K562 (cell line): ENCODE results near the gene ACTR5. TPM values are rescaled to one million over a fixed set of nuclear protein-coding genes. Genes with fewer than 3 reads are reported as not detected.

Experiments used
- ARNT ChIP-seq, 2 experiments: fragments of 450-650 bp; IDR thresholded peaks; 2 replicates each; pipeline ENCODE4 v1.6.1; 2016; ENCODE audit warnings: mild to moderate bottlenecking in 1 of 2
- BCLAF1 ChIP-seq, 2 experiments: fragments of 450-650 bp in 1 of 2; IDR thresholded peaks; 2 replicates each; pipeline ENCODE4 v1.6.1; 2011 to 2017; ENCODE audit warnings: low read depth in 2 of 2, antibody characterized with exemption in 1 of 2, borderline replicate concordance in 1 of 2, low read length in 1 of 2, mild to moderate bottlenecking in 1 of 2, mixed read lengths in 1 of 2; ENCODE audit not compliant: control insufficient read depth in 1 of 2
- CHCHD3 ChIP-seq: fragments of 250-450 bp; sonication (Bioruptor Pico); IDR thresholded peaks from 2 replicates; pipeline ENCODE4 v2.1.2; 2022; ENCODE audit warnings: mild to moderate bottlenecking
- DLX4 ChIP-seq: fragments of 250-450 bp; sonication (Bioruptor Pico); IDR thresholded peaks from 2 replicates; pipeline ENCODE4 v1.6.1; 2021; ENCODE audit warnings: mild to moderate bottlenecking
- HCFC1 ChIP-seq: IDR thresholded peaks from 2 replicates; pipeline ENCODE4 v1.6.1; 2012; ENCODE audit warnings: low read depth, low read length, improper control_type of control experiment
- HSF4 ChIP-seq: fragments of 250-450 bp; sonication (Bioruptor Pico); IDR thresholded peaks from 2 replicates; pipeline ENCODE4 v2.1.2; 2022; ENCODE audit warnings: mild to moderate bottlenecking, moderate library complexity, borderline replicate concordance
- PCBP2 ChIP-seq: fragments of 200-400 bp; formaldehyde crosslinking; IDR thresholded peaks from 2 replicates; pipeline ENCODE4 v1.6.1; 2018; ENCODE audit warnings: low read length, low read depth, mild to moderate bottlenecking, moderate library complexity; ENCODE audit not compliant: poor library complexity, severe bottlenecking
- PRPF4 ChIP-seq: fragments of 200-400 bp; formaldehyde crosslinking; IDR thresholded peaks from one replicate; pipeline ENCODE4 v1.6.1; 2017; ENCODE audit warnings: low read length, low read depth, mild to moderate bottlenecking; ENCODE audit not compliant: insufficient read depth, poor library complexity, severe bottlenecking
- RERE ChIP-seq: sonication (generic); formaldehyde crosslinking; IDR thresholded peaks from 2 replicates; pipeline ENCODE4 v1.8.0; 2023; ENCODE audit warnings: missing genetic modification reagents, mild to moderate bottlenecking, borderline replicate concordance
- SETDB1 ChIP-seq: IDR thresholded peaks from one replicate; pipeline ENCODE4 v1.6.1; 2012; ENCODE audit warnings: low read length, control low read depth, inconsistent platforms
- SMARCA4 ChIP-seq: fragments of 450-650 bp; IDR thresholded peaks from 2 replicates; pipeline ENCODE4 v1.6.1; 2016
- TARDBP ChIP-seq: fragments of 450-650 bp; IDR thresholded peaks from 2 replicates; pipeline ENCODE4 v1.6.1; 2016
- TGIF2 ChIP-seq: sonication (generic); formaldehyde crosslinking; IDR thresholded peaks from 2 replicates; pipeline ENCODE4 v1.8.1; 2022; ENCODE audit warnings: mild to moderate bottlenecking, missing genetic modification reagents, moderate library complexity
- U2AF1 ChIP-seq: fragments of 200-400 bp; formaldehyde crosslinking; optimal IDR thresholded peaks from 2 replicates; pipeline ENCODE3; 2017; ENCODE audit warnings: mild to moderate bottlenecking, low read depth, low read length, moderate library complexity
- WHSC1 ChIP-seq: IDR thresholded peaks from one replicate; pipeline ENCODE4 v1.6.1; 2012; ENCODE audit warnings: low read length, control low read depth, inconsistent platforms
- ZNF165 ChIP-seq: fragments of 250-450 bp; sonication (Bioruptor Pico); IDR thresholded peaks from 2 replicates; pipeline ENCODE4 v1.4.0; 2020; ENCODE audit warnings: borderline replicate concordance
- ZNF23 ChIP-seq: fragments of 250-450 bp; sonication (Bioruptor Pico); IDR thresholded peaks from 2 replicates; pipeline ENCODE4 v1.4.0; 2020; ENCODE audit warnings: mild to moderate bottlenecking
- polyA plus RNA-seq, 8 experiments: library from polyadenylated mRNA; depleted of rRNA in 4 of 8; stranded (reverse) in 5 of 8; unstranded in 3 of 8; fragments of >200 nt; fragmentation: Nextera tagmentation in 2 of 8; fragmentation: Illumina TruSeq in 1 of 8; extraction: Ambion mirVana in 2 of 8; extraction: Trizol in 1 of 8; gene quantifications; 2 replicates each; pipeline versions ENCODE4 v1.2.1 to v1.2.3, GENCODE V29; 2011 to 2014; ENCODE audit warnings: inconsistent platforms in 1 of 8, missing spikeins in 1 of 8
- total RNA-seq, 7 experiments: library from RNA; depleted of rRNA in 6 of 7; stranded (reverse); fragments of >200 nt in 6 of 7; fragmentation: Illumina TruSeq in 2 of 7; extraction: Trizol in 2 of 7; gene quantifications; 2 replicates each; pipeline versions ENCODE4 v1.2.1 to v1.2.3, GENCODE V29; 2011 to 2021; ENCODE audit warnings: low replicate concordance in 1 of 7

ACTR5 gene
- total and polyA plus RNA-seq, 9 of the 15 experiments (the other 6 are each of a cell fraction or from before 2014, with no cell fraction given): 0.93 to 18.8 (median 12.9) TPM

- TF ChIP-seq SETDB1 (no peak), WHSC1 (no peak), PCBP2 (no peak), ZNF23 (CRISPR knock-in tag) (no peak), TARDBP (no peak; the same call in 1 of the 2 replicates), ZNF165 (CRISPR knock-in tag) (no peak), RERE (no peak), U2AF1 (no peak), DLX4 (CRISPR knock-in tag) (no peak), TGIF2 (CRISPR knock-in tag) (0 out of 2 replicates have a peak, but pooled peaks have one; percentile 45), SMARCA4 (no peak), ARNT (IDR thresholded peaks at IDR 0.05) (no peak), CHCHD3 (CRISPR knock-in tag) (no peak), PRPF4 (no peak), HCFC1 (peak; percentile 31; the same call in 1 of the 2 replicates), HSF4 (CRISPR knock-in tag) (no peak), BCLAF1 (IDR thresholded peaks at IDR 0.05; ENCODE audit: borderline replicate concordance in 1 of 2, control insufficient read depth in 1 of 2, low read depth in 2 of 2, low read length in 1 of 2) (no peak)
Measured at GRCh38 chr20:38748097-38748860, at the start of gene ACTR5 (continued).
